Measurements from ENCODE around the gene HDC.

HDC gene

DNA sequence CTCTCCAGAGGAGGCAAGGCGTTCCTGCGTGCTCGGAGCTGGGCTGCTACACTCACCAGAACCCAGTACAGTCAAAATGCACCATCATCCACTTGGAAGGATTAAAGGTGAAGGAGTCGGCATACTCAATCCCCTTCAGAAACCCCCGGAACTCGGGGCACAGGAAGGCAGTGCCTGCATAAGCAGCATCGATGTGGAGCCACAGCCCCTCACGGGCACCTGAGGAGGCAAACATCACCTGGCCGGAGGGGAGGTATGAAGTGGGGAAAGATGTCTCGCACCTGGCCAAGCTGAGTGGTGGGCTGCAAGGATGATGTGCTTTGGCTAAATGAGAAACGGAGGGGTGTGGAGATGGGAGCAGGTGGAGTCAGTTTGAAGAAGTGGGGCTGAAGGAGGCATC lies 13.0 kb downstream of the HDC start:
- DNase-seq, result no peak

DNA sequence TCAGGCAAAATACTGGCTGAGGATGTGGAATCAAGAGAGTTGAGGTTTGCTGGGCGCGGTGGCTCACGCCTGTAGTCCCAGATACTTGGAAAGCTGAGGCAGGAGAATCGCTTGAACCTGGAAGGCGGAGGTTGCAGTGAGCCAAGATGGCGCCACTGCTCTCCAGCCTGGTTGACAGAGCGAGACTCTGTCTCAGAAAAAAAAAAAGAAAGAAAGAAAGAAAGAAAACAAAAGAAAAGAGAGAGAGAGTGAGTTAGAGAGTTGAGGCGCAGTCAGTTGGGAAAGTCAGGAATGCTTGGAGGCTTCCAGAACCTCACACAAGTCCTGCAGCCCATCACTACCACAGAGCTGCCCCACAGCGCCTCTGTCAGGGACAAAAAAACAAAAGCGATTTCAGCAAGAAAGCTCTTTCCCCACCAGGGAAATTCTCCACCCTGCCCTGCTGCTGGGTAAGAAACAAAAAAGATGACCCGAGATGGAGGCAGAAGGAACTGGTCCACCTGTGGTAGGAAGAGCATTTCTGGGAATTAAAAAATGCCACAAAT lies 13.8 kb downstream of the HDC start:
- no peak for DNase-seq

DNA sequence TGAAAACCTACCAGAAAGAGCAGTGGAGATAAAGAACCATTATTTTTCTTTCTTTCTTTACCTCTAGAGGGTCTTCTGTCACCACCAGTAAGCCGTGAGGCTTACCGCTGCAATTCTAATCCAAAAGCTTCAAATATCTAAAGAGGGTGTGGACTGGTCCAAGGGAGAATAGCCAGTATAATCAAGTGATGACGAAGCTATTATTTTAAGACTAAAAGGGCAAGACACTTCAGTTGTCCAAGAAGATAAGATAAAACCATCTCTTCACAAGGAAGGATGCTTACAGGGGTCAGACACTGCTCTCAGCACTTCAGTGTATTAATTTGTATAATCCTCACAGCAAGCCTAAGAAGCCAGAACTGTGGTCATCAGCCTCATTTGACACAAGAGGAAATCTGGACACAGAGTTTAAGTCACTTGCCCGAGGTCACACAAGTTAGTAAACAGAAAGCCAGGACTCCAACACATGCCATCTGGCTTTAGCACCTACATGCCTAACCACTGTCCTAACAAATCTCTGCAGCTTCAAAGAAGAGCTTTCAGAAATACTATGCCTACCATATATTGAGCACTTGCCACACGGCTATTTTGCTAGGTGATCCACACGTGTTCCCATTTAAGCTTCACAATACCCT lies 14.6 kb downstream of the HDC start:
- DNase-seq, result no peak

DNA sequence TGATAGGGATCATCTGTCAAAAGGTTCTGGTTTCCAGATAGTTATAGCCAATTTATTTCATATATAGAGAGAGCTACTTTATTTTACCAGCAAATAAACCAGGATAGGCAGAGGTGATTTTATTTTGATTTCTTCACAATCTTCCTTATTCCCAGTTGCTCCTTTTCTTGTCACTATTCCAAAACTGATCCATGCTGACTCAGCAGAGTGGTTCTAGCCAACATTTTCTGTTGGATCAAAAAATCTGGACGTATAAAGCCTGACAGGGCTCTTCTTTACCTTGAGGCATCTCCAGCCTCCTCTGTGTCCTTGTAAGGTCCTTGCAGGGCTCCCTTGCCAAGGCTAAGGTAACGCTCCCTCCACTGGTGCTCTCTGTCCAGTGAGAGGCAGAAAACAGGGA lies 15.8 kb downstream of the HDC start:
- no peak for DNase-seq

DNA sequence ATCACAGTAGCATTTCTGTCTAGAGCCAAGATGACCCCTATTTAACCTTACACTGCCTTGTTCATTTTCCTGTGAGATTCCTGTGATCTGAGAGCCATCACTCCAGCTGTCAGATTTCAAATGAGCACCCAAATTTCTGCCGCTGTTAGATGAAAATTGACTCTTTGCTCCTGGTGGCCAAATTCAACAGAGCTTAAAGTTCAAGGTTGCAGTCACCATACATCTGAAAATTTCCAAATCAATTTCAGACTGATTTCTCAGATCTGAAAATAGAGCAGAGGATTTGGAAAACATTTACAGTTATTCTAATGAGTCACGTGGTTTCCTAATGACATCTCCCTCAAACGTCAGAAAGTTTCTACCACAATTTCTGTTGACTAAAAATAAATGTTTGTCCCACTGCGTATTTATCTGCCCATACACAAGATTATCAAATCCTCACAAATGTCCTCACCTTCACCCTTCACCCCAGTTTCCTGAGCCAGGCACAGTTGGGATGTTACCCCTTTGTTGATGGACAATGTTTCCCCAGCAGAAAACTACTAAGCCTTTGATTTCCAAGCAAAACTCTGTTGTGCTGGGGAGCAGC lies 16.4 kb downstream of the HDC start:
- DNase-seq, result no peak

DNA sequence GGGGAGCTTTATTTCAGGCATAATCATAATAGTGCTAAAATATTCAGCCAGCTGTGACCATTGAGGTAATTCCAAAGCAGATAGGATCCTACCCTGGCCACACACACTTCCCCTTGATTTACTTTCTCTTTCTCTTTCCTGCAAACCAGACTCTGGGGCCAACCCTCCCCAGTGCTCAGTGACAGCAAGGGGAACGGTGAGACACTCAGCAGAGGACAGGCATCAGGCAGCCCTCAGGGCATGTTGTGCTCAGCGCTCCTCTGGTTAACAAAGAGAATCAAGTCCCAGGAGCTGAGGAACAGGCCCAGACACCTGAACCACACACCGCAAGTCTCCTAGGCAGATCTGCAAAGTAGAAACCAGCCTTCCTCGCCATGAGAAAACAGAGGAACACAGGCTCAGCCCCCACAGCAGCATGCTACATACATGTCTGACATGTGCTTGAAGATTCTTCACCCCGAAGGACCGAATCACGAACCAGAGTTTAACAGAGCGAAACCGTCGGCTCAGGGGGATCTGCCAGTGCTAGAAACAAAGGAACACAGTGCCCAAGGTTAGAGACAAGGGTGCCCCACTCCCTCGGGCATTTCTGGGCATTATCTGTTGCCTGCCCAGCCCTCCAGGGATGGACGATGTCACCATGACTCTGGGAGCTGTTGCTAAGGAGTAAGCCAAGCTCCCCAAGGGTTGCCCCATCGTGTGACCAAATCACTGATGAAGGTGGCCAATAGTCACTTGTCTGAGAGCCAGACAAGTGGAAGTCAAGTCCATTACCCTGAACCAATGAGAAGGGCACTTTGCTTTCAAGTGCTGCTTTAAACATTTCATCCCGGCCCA lies 17.5 kb downstream of the HDC start:
- peak; percentile 52 for DNase-seq

DNA sequence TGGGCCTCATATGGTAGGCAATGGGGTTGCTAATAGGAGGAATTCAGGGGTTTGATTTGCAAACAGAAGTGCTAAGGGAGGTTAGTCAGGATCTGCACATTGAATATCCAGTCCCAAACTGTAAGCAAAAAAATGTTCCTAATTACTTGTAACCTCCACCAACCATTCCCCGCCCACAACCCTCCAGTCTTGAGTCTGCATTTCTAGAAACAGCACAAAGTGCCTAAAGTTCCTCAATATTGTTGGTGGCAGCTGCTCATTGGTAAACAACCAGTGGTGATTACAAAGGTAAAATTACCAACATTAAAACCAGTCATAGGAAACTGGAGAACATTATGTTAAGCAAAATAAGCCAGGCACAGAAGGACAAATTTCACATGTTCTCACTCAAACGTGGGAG lies 18.9 kb downstream of the HDC start:
- DNase-seq, result no peak

DNA sequence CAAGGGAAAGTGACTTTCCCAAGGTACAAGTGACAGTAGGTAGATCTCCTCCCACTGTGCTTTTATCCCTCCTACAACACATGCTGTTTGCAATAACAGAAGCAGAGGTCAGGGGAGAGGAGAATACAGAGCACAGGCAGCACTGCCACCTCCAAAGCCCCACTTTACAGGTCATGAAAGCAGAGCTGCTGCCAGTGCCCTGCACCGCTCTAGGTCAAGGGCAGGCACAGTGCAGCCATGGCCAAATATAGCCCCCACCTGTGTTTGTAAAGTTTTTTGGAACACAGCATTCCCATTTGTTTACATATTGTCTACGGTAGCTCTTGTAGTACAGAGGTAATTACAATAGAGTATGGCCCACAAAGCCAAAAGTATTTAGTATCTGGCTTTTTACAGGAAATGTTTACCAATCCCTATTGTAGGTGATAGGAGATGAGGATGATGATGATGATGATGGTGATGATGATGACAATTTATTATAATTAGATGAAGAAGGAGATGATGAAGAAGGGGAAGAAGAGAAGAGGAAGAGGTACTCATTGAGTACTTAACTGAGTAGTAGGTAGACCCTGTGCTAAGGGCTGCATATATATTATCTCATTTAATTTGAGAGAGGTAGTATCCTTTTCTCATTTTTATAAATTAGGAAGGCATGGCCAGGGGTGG lies 20.4 kb downstream of the HDC start:
- no peak for DNase-seq

DNA sequence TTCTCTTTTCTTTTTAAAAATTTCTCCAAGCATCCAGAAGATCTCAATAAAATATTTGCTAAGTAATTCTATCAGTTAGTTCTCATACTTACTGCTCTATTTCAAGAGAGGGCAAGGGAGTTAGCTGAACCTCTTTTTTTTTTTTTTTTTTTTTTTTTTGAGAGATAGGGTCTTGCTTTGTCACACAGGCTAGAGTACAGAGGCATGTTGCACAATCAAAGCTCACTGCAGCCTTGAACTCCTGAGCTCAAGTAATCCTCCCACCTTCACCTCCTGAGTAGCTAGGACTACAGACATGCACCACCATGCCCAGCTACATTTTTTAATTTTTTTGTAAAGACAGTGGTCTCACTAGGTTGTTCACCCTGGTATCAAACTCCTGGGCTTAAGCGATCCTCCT lies 21.4 kb downstream of the HDC start:
- DNase-seq, result no peak

DNA sequence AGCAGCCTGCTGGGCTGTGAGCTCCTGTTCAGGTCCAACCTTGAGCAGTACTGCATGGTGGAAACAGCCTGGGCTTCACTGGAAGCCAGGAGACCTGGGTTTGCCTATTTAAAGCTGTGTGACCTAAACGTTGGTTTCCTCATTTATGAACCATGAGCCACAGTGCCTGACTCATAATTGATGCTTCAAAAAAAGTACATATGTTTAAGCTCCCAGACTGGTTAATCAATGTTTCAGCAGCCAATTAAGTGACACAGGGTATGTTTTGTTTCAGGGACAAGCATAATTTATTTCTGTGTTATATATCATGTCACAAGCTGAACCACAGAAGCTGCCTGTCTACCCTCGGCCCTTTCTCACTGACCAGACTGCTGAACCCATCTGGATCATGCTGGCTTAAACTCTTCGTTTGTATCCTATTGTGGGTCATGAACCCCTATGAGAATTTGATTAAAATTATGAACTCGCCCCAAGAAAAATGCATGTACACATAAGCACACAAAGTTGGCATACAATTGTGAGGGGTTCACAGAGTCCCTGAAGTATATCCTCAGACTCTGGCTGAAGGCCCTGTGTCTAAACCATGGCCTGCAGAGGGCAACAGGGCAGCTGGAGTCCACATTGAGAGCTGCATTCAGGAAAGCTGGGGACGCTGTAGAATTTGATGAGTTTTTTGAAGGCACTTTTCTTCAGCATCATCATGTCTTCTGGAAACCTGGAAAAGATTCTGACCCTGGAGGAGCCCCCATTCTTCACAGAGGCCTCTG lies 23.7 kb downstream of the HDC start:
- DNase-seq, result no peak

DNA sequence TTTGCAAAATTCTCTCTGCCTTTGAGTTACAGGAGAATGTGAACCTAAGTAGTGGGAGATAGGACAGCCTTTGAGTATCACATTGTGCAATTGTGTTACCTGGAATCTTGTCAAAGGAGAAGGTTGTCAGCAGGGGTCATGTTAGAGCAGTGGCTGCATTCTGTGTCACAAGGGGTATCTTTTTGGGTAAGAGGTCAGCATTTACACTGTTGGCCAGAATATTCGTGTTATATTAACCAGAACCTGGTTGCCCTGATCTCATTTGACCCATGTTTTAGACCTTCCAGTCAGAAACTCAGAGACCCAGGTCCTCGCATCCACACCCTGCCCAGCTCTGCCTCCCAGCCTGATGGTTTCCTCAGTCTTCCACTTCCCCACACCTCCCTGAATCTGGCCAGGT lies 27.3 kb downstream of the HDC start:
- DNase-seq, result no peak

DNA sequence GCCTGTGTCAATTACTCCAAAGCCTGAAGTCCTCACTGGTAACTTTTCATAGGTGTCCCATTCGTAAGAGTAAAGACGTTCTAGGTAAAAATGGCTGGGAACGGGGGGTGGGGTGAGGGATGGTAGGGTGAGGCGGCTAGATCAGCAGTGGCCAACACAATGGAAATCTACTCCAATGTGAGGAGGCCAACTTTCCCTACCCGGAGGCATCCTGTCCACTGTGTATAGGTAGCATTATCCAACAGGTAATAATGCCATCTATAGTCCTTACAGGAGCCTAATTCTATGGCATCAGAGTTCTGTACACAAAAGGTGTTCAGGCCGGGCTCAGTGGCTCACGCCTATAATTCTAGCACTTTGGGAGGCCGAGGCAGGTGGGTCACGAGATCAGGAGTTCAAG lies 29.1 kb downstream of the HDC start:
- no peak for DNase-seq

DNA sequence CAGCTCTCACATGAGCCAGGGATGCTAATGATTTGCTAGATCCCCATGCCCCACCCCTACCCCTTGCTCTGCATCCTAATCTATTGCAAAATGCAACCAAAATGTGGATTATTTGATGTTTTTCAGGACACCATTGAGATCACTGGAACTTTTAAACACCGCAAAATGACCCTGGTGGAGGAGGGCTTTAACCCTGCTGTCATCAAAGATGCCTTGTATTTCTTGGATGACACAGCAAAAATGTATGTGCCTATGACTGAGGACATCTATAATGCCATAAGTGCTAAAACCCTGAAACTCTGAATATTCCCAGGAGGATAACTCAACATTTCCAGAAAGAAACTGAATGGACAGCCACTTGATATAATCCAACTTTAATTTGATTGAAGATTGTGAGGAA lies 29.7 kb downstream of the HDC start:
- no peak for DNase-seq

DNA sequence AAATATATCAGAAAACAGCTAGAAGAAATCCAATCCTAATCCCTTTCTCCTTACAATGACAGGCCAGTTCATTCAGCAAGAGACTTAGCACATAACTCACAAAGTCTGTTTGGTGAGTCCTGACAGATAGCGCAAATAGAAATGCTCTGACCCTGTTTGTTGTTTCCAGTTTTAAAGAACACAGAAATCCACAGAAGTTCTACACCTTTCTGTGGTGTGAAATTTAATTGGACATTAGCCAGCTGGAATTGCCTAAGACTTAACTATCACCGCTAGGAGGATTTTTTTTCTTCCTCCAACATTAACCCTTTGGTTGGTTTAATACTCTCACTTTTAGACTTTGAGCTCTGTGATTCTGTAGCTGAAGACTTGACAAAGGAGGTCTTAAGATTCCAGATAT lies 30.8 kb downstream of the HDC start:
- DNase-seq, result no peak

DNA sequence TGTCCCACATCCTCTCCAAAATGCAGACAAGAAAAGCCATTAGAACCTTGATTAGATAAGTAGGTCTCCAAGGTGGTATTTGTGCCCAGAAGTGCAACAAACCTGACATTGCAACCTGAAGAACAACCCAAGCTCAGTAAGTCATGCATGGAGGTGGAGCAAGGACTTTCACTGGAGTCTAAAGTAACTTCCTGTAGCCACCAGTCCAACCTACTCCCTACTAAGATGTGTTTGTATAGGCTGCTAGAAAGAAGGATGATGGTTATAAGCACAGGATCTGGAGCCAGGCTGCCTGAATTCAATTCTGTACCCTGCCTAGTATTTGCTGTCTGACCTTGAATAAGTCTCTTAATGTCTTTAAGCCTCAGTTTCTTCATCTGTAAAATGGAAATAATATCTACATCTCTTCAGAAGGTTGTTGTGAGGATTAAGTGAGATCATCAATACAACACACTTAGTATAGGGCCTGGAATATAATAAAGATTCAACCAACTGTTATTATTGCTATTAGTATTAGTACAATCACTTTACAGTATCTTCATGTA lies 32.3 kb downstream of the HDC start:
- no peak for DNase-seq

DNA sequence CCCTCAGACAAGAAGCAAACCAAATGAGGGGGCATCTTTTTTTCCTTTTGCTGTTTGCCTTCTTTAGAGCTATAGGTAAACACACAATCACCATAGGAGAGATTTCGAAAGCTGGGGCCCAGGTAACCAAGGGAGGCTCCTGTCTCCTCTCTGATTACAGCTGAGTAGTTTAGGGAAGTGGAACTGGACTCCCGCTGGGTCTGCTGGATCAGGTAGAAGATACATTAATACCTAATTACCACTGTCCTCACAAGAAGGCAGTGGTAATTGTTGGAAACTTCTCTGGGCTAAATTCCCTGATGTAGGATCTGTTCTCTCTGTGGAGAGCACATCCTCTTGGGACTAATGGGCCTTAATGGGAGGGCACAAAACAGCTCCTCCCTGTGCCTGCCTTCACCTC lies 32.7 kb downstream of the HDC start:
- DNase-seq, result no peak

DNA sequence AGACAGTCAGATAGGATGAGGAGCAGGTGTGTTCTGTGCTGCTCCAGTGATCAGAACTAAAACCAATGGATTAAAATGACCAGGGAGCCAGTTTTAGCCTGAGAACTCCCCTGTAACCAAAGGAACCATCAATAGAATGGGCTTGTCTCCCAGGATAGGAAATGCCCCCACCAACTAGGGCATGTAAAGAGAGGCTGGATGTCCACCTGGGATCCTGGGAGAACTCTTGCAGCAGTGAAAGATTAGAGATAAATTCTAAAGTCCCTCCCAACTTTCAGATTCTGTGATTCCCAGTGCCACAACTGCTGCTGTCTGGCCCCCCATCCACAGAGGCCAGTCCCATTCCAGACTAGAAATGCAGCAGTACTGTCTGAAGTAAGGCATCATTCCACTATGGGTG lies 33.8 kb downstream of the HDC start:
- no peak for DNase-seq

DNA sequence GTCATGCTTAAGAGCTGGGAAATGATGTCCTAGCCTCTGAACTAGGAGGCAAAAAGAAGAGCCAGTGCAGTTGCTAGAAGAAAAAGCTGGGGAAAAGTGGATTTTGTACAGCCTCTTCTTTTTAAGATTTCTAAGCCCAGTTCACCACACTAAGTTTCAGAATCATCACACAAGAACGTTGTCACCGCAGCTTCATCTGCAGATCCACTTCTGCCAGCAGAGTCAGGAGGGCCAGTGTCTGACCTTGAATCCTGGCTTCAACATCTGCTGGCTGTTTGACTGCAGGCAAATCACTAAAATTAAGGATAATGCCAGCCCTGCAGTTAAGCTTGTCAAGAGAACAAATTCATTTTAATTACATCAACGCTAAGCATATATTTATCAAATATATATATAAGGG lies 36.2 kb downstream of the HDC start:
- no peak for DNase-seq

DNA sequence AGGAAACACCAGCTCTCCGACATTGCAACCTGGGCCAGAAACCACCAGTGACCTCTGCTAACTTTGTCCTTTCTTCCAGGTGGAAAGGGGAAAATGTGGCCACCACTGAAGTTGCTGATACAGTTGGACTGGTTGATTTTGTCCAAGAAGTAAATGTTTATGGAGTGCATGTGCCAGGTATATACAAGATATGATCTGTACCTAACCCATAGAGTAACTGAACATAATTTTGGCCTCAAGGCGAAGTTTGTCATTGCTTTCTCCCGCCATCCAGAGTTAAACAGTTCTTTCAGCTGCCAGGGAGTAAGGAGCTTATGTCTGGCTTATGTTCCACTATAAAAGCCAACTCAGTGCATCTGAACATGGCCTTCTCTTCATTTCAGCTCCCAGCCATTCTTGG lies 36.7 kb downstream of the HDC start:
- DNase-seq, result no peak

DNA sequence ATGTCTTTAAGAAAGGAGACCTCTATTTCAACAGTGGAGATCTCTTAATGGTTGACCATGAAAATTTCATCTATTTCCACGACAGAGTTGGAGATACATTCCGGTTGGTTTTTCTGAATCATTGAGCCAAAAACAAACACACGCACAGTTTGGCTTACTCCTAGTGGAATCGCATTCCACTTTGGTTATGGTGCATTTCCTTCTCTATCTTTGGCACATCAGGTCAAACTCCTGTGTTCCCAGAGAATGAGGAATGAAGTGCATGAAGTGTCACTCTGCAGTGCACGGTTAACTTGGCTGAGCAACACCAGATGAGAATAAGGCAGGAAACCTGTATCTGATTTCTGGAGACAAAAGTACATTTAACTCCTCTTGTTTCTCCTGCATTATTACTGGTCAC lies 38.5 kb downstream of the HDC start:
- DNase-seq, result no peak

DNA sequence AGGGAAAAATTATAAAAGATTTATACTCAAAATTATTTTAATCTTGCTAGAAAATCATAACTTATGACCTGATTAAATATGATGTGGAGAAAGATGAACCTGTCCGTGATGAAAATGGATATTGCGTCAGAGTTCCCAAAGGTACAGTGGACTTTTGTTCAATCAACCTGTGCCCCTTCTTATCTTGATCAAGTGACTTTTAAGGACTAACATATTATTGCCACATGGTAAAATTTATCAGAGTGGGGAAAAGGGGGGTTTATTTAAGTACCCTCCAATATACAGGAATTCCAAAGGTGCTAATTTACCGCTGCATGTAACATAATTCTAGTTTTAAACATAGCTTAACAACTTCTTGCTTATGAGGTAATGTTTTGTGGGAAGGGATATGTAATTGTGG lies 39.6 kb downstream of the HDC start:
- DNase-seq, result no peak

DNA sequence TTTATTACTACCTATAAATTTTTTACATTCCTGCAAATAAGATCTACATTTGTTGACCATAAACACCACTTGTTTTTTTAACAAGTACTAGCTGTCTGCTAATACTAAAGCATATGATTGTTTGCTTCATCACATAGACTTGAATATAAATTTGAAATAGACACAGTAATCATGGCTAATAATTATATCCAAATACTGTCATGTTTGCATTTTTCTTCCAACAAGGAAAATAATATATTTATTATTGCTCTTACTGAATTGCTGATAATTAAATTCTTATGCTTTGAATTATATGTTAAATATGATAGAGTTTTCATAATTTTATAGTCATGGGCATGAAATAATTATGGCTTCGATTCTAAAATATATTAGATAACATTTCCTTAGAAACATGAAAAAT lies 40.5 kb downstream of the HDC start:
- DNase-seq, result no peak

DNA sequence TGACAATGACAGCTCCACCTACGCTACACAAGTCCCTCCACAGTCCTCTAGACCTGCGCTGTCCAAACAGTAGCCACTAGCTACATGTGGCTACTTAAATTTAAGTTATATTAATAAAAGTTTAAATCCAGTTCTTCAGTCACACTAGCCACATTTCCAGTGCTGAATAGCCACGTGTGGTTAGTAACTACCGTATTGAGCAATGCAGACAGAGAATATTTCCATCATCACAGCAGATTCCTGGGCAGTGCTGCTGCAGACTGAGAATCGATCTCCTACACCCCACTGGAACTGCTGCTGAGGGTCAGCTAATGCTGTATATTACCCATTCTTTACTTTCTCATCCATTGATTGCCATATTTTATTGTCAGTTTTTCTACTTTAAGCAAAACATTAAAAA lies 40.9 kb downstream of the HDC start:
- no peak for DNase-seq
